K562 (cell line): ENCODE measurements around the gene CCDC106. TPM values are rescaled to one million over a fixed set of nuclear protein-coding genes. Genes with fewer than 3 reads are reported as not detected.
A peak's percentile ranks its signal among the peaks of the same experiment; 100 is the strongest.

Source experiments
- ATAC-seq: fragments of 200-7000 bp; cut with Tn5 transposase; 3 replicates; pipeline ENCODE4 v1.9.1; 2020; ENCODE audit warnings: moderate library complexity
- BruUV-seq: library from RNA; stranded (reverse); fragments of 400-500 nt; replicated peaks from 2 replicates; lab custom pipeline; 2021; lab: Mats Ljungman, UMichigan
- CTCF ChIA-PET: fragments of 300-600 bp; formaldehyde crosslinking; extraction: SDS; loops from one replicate; lab custom pipeline; 2021; ENCODE audit warnings: low intra/inter-chr PET ratio; lab: Yijun Ruan, JAX
- POLR2A ChIA-PET: fragments of 300-600, 350-650 bp; sonication (Branson Sonifier 250); formaldehyde crosslinking; extraction: SDS; loops from one replicate; lab custom pipeline; 2021; ENCODE audit warnings: antibody characterized with exemption, inconsistent platforms; lab: Yijun Ruan, JAX
- DNase-seq, 4 experiments: peaks; one replicate each; pipeline versions ENCODE4 v3.0.0 to v3.0.0-alpha.2; 2011 to 2018; ENCODE audit warnings: low spot score in 3 of 4, mixed read lengths in 3 of 4; ENCODE audit errors: extremely low read depth in 1 of 4
- FAIRE-seq: peaks from 2 replicates; lab custom pipeline; 2011; peaks lifted over from hg19 to GRCh38; lab: Jason Lieb, UNC
- H2AFZ ChIP-seq: 2 replicates; pipeline ENCODE4 v1.6.0; 2011; ENCODE audit warnings: low read depth, low read length, control low read depth, inconsistent platforms
- H3K27ac ChIP-seq: fragments of 200-600 bp; 3 replicates; pipeline ENCODE4 v1.8.0; 2011; ENCODE audit warnings: low read depth, mild to moderate bottlenecking, control low read depth, inconsistent platforms, low read length, moderate library complexity, mixed read lengths; ENCODE audit errors: extremely low read depth
- H3K27me3 ChIP-seq, 2 experiments: fragments of 300-600 bp in 1 of 2; 2 replicates in 1 of 2; 3 replicates in 1 of 2; pipeline versions ENCODE4 v1.6.0 to v1.8.0; 2011; ENCODE audit warnings: inconsistent platforms in 2 of 2, low read length in 2 of 2, mild to moderate bottlenecking in 1 of 2, mixed read lengths in 1 of 2, moderate library complexity in 1 of 2; ENCODE audit not compliant: control insufficient read depth in 2 of 2, insufficient read depth in 2 of 2
- H3K36me3 ChIP-seq: fragments of 300-600 bp; 3 replicates; pipeline ENCODE4 v1.8.0; 2011; ENCODE audit warnings: mild to moderate bottlenecking, low read length, inconsistent platforms; ENCODE audit not compliant: control insufficient read depth, insufficient read depth
- H3K4me1 ChIP-seq, 2 experiments: fragments of 200-600 bp in 1 of 2; replicated peaks in 1 of 2; 2 replicates in 1 of 2; 3 replicates in 1 of 2; pipeline versions ENCODE4 v1.5.1 to v1.8.0; 2011; ENCODE audit warnings: inconsistent platforms in 2 of 2, low read length in 2 of 2, mild to moderate bottlenecking in 1 of 2, mixed read lengths in 1 of 2, moderate library complexity in 1 of 2; ENCODE audit not compliant: control insufficient read depth in 2 of 2, insufficient read depth in 2 of 2
- H3K4me2 ChIP-seq: 2 replicates; pipeline ENCODE4 v1.6.1; 2011; ENCODE audit warnings: low read length, control low read depth, inconsistent platforms, mixed read lengths; ENCODE audit not compliant: insufficient read depth
- H3K4me3 ChIP-seq: fragments of 200-600 bp; sonication (generic), shearing (Covaris generic); 2 replicates; pipeline ENCODE4 v1.5.1; 2016; ENCODE audit warnings: control low read depth, inconsistent platforms
- H3K79me2 ChIP-seq: fragments of 200-600 bp; 3 replicates; pipeline ENCODE4 v1.8.0; 2011; ENCODE audit warnings: low read length, inconsistent platforms; ENCODE audit not compliant: control insufficient read depth, insufficient read depth
- H3K9ac ChIP-seq, 2 experiments: 2 replicates each; pipeline versions ENCODE4 v1.6.0 to v1.6.1; 2011; ENCODE audit warnings: low read depth in 2 of 2, low read length in 2 of 2, control low read depth in 1 of 2, inconsistent platforms in 1 of 2, mild to moderate bottlenecking in 1 of 2, mixed read lengths in 1 of 2; ENCODE audit not compliant: insufficient read depth in 1 of 2
- H3K9me1 ChIP-seq: one replicate; pipeline ENCODE4 v1.6.0; 2011; ENCODE audit warnings: inconsistent platforms, mild to moderate bottlenecking, low read length, moderate library complexity; ENCODE audit not compliant: control insufficient read depth, insufficient read depth
- H3K9me3 ChIP-seq: replicated peaks from 2 replicates; pipeline ENCODE4 v1.5.1; 2011; ENCODE audit warnings: low read depth, low read length, inconsistent platforms; ENCODE audit not compliant: control insufficient read depth, insufficient read depth
- H4K20me1 ChIP-seq: replicated peaks from 2 replicates; pipeline ENCODE4 v1.6.1; 2011; ENCODE audit warnings: low read length, inconsistent platforms, mixed read lengths; ENCODE audit not compliant: control insufficient read depth, insufficient read depth
- POLR2G ChIP-seq: fragments of 200-400 bp; formaldehyde crosslinking; IDR thresholded peaks from 2 replicates; pipeline ENCODE4 v1.6.1; 2017; ENCODE audit warnings: low read depth, mild to moderate bottlenecking, antibody characterized with exemption, low read length, moderate library complexity
- RBFOX2 ChIP-seq: fragments of 200-400 bp; formaldehyde crosslinking; IDR thresholded peaks from 2 replicates; pipeline ENCODE4 v1.6.1; 2017; ENCODE audit warnings: low read depth, mild to moderate bottlenecking, low read length, moderate library complexity
- SMAD1 ChIP-seq: fragments of 150-350 bp; IDR thresholded peaks from 2 replicates; pipeline ENCODE4 v1.6.1; 2014; ENCODE audit warnings: low read length, low read depth; ENCODE audit not compliant: partially characterized antibody
- WGBS: fragments of 100-300 bp; shearing (Covaris generic); methylation state at CpG from one replicate; pipeline ENCODE4 v1.1.6; 2016; ENCODE audit warnings: low coverage, mixed read lengths; ENCODE audit not compliant: insufficient coverage; ENCODE audit errors: missing lambda C conversion rate; 5-methylcytosine and 5-hydroxymethylcytosine counted together
- in situ Hi-C: fragments of 300-500 bp; cut with MboI; formaldehyde crosslinking; loops from 4 replicates; pipeline ENCODE4 v1.15.0; 2018; ENCODE audit warnings: inconsistent platforms, mixed read lengths
- intact Hi-C: fragments of 100-400 bp; cut with micrococcal nuclease; formaldehyde crosslinking; loops from 2 replicates; pipeline ENCODE4 v1.14.2; 2022
- polyA plus RNA-seq, 8 experiments: library from polyadenylated mRNA; depleted of rRNA in 4 of 8; stranded (reverse) in 5 of 8; unstranded in 3 of 8; fragments of >200 nt; fragmentation: Nextera tagmentation in 2 of 8; fragmentation: Illumina TruSeq in 1 of 8; extraction: Ambion mirVana in 2 of 8; extraction: Trizol in 1 of 8; gene quantifications; 2 replicates each; pipeline versions ENCODE4 v1.2.1 to v1.2.3, GENCODE V29; 2011 to 2014; ENCODE audit warnings: inconsistent platforms in 1 of 8, missing spikeins in 1 of 8
- total RNA-seq, 7 experiments: library from RNA; depleted of rRNA in 6 of 7; stranded (reverse); fragments of >200 nt in 6 of 7; fragmentation: Illumina TruSeq in 2 of 7; extraction: Trizol in 2 of 7; gene quantifications; 2 replicates each; pipeline versions ENCODE4 v1.2.1 to v1.2.3, GENCODE V29; 2011 to 2021; ENCODE audit warnings: low replicate concordance in 1 of 7

The CCDC106 gene
- total and polyA plus RNA-seq, 9 of the 15 experiments (the other 6 are each of a cell fraction or from before 2014, with no cell fraction given): 0.10 to 27.5 (median 15.0) TPM; not detected in 1

GRCh38 chr19:55680339-55681130, 32.5 kb downstream of the CCDC106 start:
- Histone ChIP-seq H2AFZ (no peak overlapping the region), H3K9me3 (no peaks in the 10 kb centered on the region), H4K20me1 (peaks cover 36% of the 10 kb centered on the region), H3K27me3 (no peaks in the 10 kb centered on the region), H3K79me2 (peaks cover 84% of the 10 kb centered on the region), H3K4me3 (no peak overlapping the region), H3K27ac (no peak overlapping the region), H3K4me1 (peaks cover 22 to 51% of the 10 kb centered on the region in 2 experiments), H3K36me3 (peaks cover 89% of the 10 kb centered on the region; the same call in 2 of the 3 replicates), H3K9me1 (peaks cover 6% of the 10 kb centered on the region), H3K9ac (peak overlapping the region in 1 of 2 experiments; percentile 55; a peak in 1 of 4 replicates), H3K4me2 (no peak overlapping the region)
- FAIRE-seq (no peak), DNase-seq (no peak), ATAC-seq (no peak)
- ChIA-PET POLR2A (interaction anchor here (0.6 to 2.4 kb wide), 3 partner anchors 9 to 296 kb away, joined by 3 to 7 read pairs (median 5); partner anchors contain the start of gene TMEM238), CTCF (no interaction called here)
- BruUV-seq: no TSS peak
- in situ Hi-C loops: no loop called here
- 94% methylated on average over 18 of the region's 20 CpGs for WGBS
- intact Hi-C loops: no loop called here
- TF ChIP-seq SMAD1 (no peak), RBFOX2 (peak; percentile 53), POLR2G (peak; percentile 23; the same call in 1 of the 2 replicates)
